WTC11 (cell line): ENCODE measurements around the gene ADH1A.

Experiments
- CREB1 ChIP-seq: sonication (generic); formaldehyde crosslinking; IDR thresholded peaks from 2 replicates; pipeline ENCODE4 v1.8.0; 2023; ENCODE audit warnings: mild to moderate bottlenecking, missing genetic modification reagents
- CTCF ChIP-seq: fragments of 200-600 bp; IDR thresholded peaks from 2 replicates; pipeline ENCODE4 v1.8.0; 2022; ENCODE audit warnings: antibody characterized with exemption
- E2F4 ChIP-seq: sonication (generic); formaldehyde crosslinking; IDR thresholded peaks from 2 replicates; pipeline ENCODE4 v1.8.1; 2022; ENCODE audit warnings: low read depth, mild to moderate bottlenecking, moderate library complexity, missing genetic modification reagents, borderline replicate concordance
- FOXP4 ChIP-seq: sonication (generic); formaldehyde crosslinking; IDR thresholded peaks from 2 replicates; pipeline ENCODE4 v1.8.0; 2022; ENCODE audit warnings: mild to moderate bottlenecking, missing genetic modification reagents
- MXD4 ChIP-seq: fragments of 250-450 bp; sonication (Bioruptor Pico); IDR thresholded peaks from 2 replicates; pipeline ENCODE4 v1.8.0; 2021; ENCODE audit warnings: mild to moderate bottlenecking, moderate library complexity, borderline replicate concordance
- NR2C2 ChIP-seq: sonication (generic); formaldehyde crosslinking; IDR thresholded peaks from 2 replicates; pipeline ENCODE4 v1.8.0; 2022; ENCODE audit warnings: mild to moderate bottlenecking, missing genetic modification reagents
- TEAD4 ChIP-seq: sonication (generic); formaldehyde crosslinking; IDR thresholded peaks from 2 replicates; pipeline ENCODE4 v1.8.0; 2022; ENCODE audit warnings: mild to moderate bottlenecking, missing genetic modification reagents
- USF1 ChIP-seq: sonication (generic); formaldehyde crosslinking; IDR thresholded peaks from 2 replicates; pipeline ENCODE4 v1.8.0; 2022; ENCODE audit warnings: mild to moderate bottlenecking, missing genetic modification reagents
- USF2 ChIP-seq: sonication (generic); formaldehyde crosslinking; IDR thresholded peaks from 2 replicates; pipeline ENCODE4 v1.8.1; 2023; ENCODE audit warnings: mild to moderate bottlenecking, missing genetic modification reagents, moderate library complexity
- ZNF138 ChIP-seq: sonication (generic); formaldehyde crosslinking; conservative IDR thresholded peaks from 2 replicates; pipeline ENCODE4 v1.8.1; 2022; ENCODE audit warnings: mild to moderate bottlenecking, moderate library complexity, missing genetic modification reagents
- ZNF219 ChIP-seq: sonication (generic); formaldehyde crosslinking; IDR thresholded peaks from 2 replicates; pipeline ENCODE4 v1.8.0; 2023; ENCODE audit warnings: missing genetic modification reagents, mild to moderate bottlenecking, borderline replicate concordance
- ZNF281 ChIP-seq: sonication (generic); formaldehyde crosslinking; IDR thresholded peaks from 2 replicates; pipeline ENCODE4 v1.8.0; 2023; ENCODE audit warnings: mild to moderate bottlenecking, missing genetic modification reagents
- ZNF532 ChIP-seq: fragments of 250-450 bp; sonication (Bioruptor Pico); IDR thresholded peaks from 2 replicates; pipeline ENCODE4 v1.9.0; 2021; ENCODE audit warnings: mild to moderate bottlenecking, borderline replicate concordance

- TF ChIP-seq E2F4 (no peak), USF1 (CRISPR knock-in tag) (no peak), CTCF (no peak), ZNF138 (CRISPR knock-in tag) (no peak), CREB1 (CRISPR knock-in tag) (no peak), MXD4 (CRISPR knock-in tag) (no peak), NR2C2 (CRISPR knock-in tag) (no peak), ZNF532 (CRISPR knock-in tag) (no peak), USF2 (CRISPR knock-in tag) (no peak), ZNF281 (CRISPR knock-in tag) (no peak), ZNF219 (CRISPR knock-in tag) (no peak), TEAD4 (CRISPR knock-in tag) (no peak), FOXP4 (no peak)
Observed at GRCh38 chr4:99285387-99285786, 5.4 kb downstream of the ADH1A start.
